Measurements from ENCODE around the gene ABCC3.

DNA sequence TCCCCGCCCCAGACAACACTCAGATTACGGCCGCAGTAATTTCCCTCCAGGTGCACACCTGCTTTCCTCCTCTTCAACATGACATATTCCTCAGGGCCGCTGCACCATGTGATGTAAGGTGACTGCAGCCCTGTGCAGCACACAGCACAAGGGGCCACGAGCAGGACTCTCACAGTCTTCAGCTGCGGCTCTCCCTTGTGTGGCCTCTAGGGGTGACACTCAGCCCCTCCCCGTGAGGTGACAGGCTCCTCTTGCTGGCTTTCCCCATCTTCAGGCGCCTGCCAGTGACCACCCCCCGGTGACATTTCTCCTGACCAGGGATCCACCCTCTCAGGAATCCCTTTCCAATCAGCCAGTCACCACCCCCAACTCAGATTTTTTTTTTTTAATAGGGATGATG lies 31.3 kb upstream of the ABCC3 start:
- TF ChIP-seq GATA2 (IDR thresholded peaks at IDR 0.05; ENCODE audit: low read depth, low read length): no peak
- TF ChIP-seq GATA3 (IDR thresholded peaks at IDR 0.05; ENCODE audit: low read depth, low read length): no peak
